IMR-90 (cell line): Measurements from ENCODE around the gene TCFL5. TPM values are rescaled to one million over a fixed set of nuclear protein-coding genes. Genes with fewer than 3 reads are reported as not detected.

Experiments used
- ATAC-seq: fragments of 200-7000 bp; cut with Tn5 transposase; 2 replicates; pipeline ENCODE4 v1.9.1; 2020; ENCODE audit warnings: low read depth, mild to moderate bottlenecking, moderate library complexity
- BruUV-seq: library from RNA; stranded (reverse); fragments of 400-500 nt; replicated peaks from 2 replicates; lab custom pipeline; 2021; lab: Mats Ljungman, UMichigan
- CTCF ChIA-PET: fragments of 300-600 bp; formaldehyde crosslinking; extraction: SDS; loops from one replicate; lab custom pipeline; 2021; ENCODE audit warnings: antibody characterized with exemption; lab: Yijun Ruan, JAX
- POLR2A ChIA-PET: fragments of 300-600 bp; sonication (Branson Sonifier 250); formaldehyde crosslinking; loops from one replicate; lab custom pipeline; 2022; ENCODE audit warnings: antibody characterized with exemption; ENCODE audit not compliant: unreplicated experiment; lab: Charles Lee
- DNase-seq: peaks from one replicate; pipeline ENCODE4 v3.0.0; 2013
- H2AFZ ChIP-seq: replicated peaks from 2 replicates; pipeline ENCODE3; 2013; ENCODE audit warnings: low read length, mild to moderate bottlenecking; ENCODE audit not compliant: poor library complexity
- H2AK5ac ChIP-seq: 2 replicates; pipeline ENCODE4 v1.6.1; 2013; ENCODE audit warnings: low read depth, low read length, inconsistent platforms
- H2AK9ac ChIP-seq: replicated peaks from 2 replicates; pipeline ENCODE3; 2013; ENCODE audit warnings: mild to moderate bottlenecking, low read depth, low read length, moderate library complexity; ENCODE audit not compliant: poor library complexity
- H2BK120ac ChIP-seq: 2 replicates; pipeline ENCODE4 v1.6.1; 2013; ENCODE audit warnings: low read depth, low read length, inconsistent platforms
- H2BK15ac ChIP-seq: 3 replicates; pipeline ENCODE4 v1.6.1; 2013; ENCODE audit warnings: low read depth, low read length, inconsistent platforms
- H2BK20ac ChIP-seq: 2 replicates; pipeline ENCODE4 v1.6.1; 2013; ENCODE audit warnings: low read depth, mild to moderate bottlenecking, inconsistent platforms, low read length, moderate library complexity
- H2BK5ac ChIP-seq: 2 replicates; pipeline ENCODE4 v1.6.1; 2013; ENCODE audit warnings: mild to moderate bottlenecking, low read depth, low read length, inconsistent platforms; ENCODE audit not compliant: poor library complexity, severe bottlenecking
- H3K14ac ChIP-seq: replicated peaks from 2 replicates; pipeline ENCODE4 v1.6.1; 2013; ENCODE audit warnings: low read depth, low read length, inconsistent platforms
- H3K18ac ChIP-seq: 2 replicates; pipeline ENCODE4 v1.6.1; 2013; ENCODE audit warnings: low read depth, low read length, control low read depth
- H3K23ac ChIP-seq: 2 replicates; pipeline ENCODE4 v1.6.1; 2013; ENCODE audit warnings: low read depth, low read length, inconsistent platforms
- H3K27ac ChIP-seq: 2 replicates; pipeline ENCODE4 v1.5.1; 2013; ENCODE audit warnings: mild to moderate bottlenecking, control low read depth, low read length; ENCODE audit not compliant: insufficient read depth
- H3K27me3 ChIP-seq: 2 replicates; pipeline ENCODE4 v1.6.1; 2013; ENCODE audit warnings: low read length; ENCODE audit not compliant: control insufficient read depth, insufficient read depth
- H3K36me3 ChIP-seq: 2 replicates; pipeline ENCODE4 v1.6.1; 2013; ENCODE audit warnings: low read length, mixed read lengths; ENCODE audit not compliant: control insufficient read depth, insufficient read depth
- H3K4ac ChIP-seq: 2 replicates; pipeline ENCODE4 v1.6.1; 2013; ENCODE audit warnings: low read depth, low read length, inconsistent platforms
- H3K4me1 ChIP-seq: 2 replicates; pipeline ENCODE4 v1.6.1; 2013; ENCODE audit warnings: low read length, mixed read lengths; ENCODE audit not compliant: control insufficient read depth, insufficient read depth
- H3K4me2 ChIP-seq: 2 replicates; pipeline ENCODE4 v1.6.1; 2013; ENCODE audit warnings: low read depth, mild to moderate bottlenecking, control low read depth, low read length, moderate library complexity
- H3K4me3 ChIP-seq: 2 replicates; pipeline ENCODE4 v1.5.1; 2013; ENCODE audit warnings: low read depth, mild to moderate bottlenecking, control low read depth, low read length, moderate library complexity; ENCODE audit not compliant: insufficient read depth
- H3K56ac ChIP-seq: 2 replicates; pipeline ENCODE4 v1.6.1; 2013; ENCODE audit warnings: low read length, inconsistent platforms; ENCODE audit not compliant: insufficient read depth; ENCODE audit errors: extremely low read depth
- H3K79me1 ChIP-seq, 2 experiments: 2 replicates each; pipeline ENCODE4 v1.6.1; 2013; ENCODE audit warnings: low read length in 2 of 2, inconsistent platforms in 1 of 2, low read depth in 1 of 2
- H3K9ac ChIP-seq: 2 replicates; pipeline ENCODE4 v1.6.1; 2013; ENCODE audit warnings: low read depth, low read length, control low read depth
- H3K9me1 ChIP-seq: 2 replicates; pipeline ENCODE4 v1.6.1; 2013; ENCODE audit warnings: low read length, inconsistent platforms; ENCODE audit not compliant: insufficient read depth
- H3K9me3 ChIP-seq: 2 replicates; pipeline ENCODE4 v1.6.1; 2013; ENCODE audit warnings: low read length; ENCODE audit not compliant: control insufficient read depth, insufficient read depth
- H4K20me1 ChIP-seq: 2 replicates; pipeline ENCODE4 v1.6.1; 2013; ENCODE audit warnings: low read length, inconsistent platforms; ENCODE audit not compliant: insufficient read depth
- H4K5ac ChIP-seq: 2 replicates; pipeline ENCODE4 v1.6.1; 2013; ENCODE audit warnings: mild to moderate bottlenecking, low read depth, low read length, control low read depth
- H4K8ac ChIP-seq, 2 experiments: 2 replicates each; pipeline ENCODE4 v1.6.1; 2013; ENCODE audit warnings: low read depth in 2 of 2, low read length in 2 of 2, control low read depth in 1 of 2, inconsistent platforms in 1 of 2
- H4K91ac ChIP-seq: 2 replicates; pipeline ENCODE4 v1.6.1; 2013; ENCODE audit warnings: low read depth, low read length, inconsistent platforms; ENCODE audit not compliant: insufficient read depth
- CTCF ChIP-seq: conservative IDR thresholded peaks from 2 replicates; pipeline ENCODE4 v1.5.1; 2012; ENCODE audit warnings: mild to moderate bottlenecking, low read depth, low read length, improper control_type of control experiment
- FOS ChIP-seq: fragments of 150-350 bp; IDR thresholded peaks from 2 replicates; pipeline ENCODE4 v1.6.1; 2016; ENCODE audit warnings: low read depth, low read length
- MAFK ChIP-seq: IDR thresholded peaks from 2 replicates; pipeline ENCODE4 v1.6.1; 2012; ENCODE audit warnings: low read depth, low read length, improper control_type of control experiment
- POLR2A ChIP-seq: IDR thresholded peaks from 2 replicates; pipeline ENCODE4 v1.6.1; 2012; ENCODE audit warnings: mild to moderate bottlenecking, low read depth, low read length
- RCOR1 ChIP-seq: IDR thresholded peaks from 2 replicates; pipeline ENCODE4 v1.6.1; 2012; ENCODE audit warnings: mild to moderate bottlenecking, low read length, improper control_type of control experiment; ENCODE audit not compliant: insufficient replicate concordance
- RFX5 ChIP-seq: IDR thresholded peaks from 2 replicates; pipeline ENCODE4 v1.8.0; 2012; ENCODE audit warnings: low read depth, mild to moderate bottlenecking, low read length, moderate library complexity
- WGBS, 2 experiments: methylation state at CpG; one replicate each; pipeline versions ENCODE4 v1.1.5 to v1.1.7; 2013; ENCODE audit warnings: missing lambda C conversion rate in 2 of 2; ENCODE audit not compliant: insufficient read length in 1 of 2; ENCODE audit errors: extremely low coverage in 2 of 2; 5-methylcytosine and 5-hydroxymethylcytosine counted together
- dilution Hi-C: fragments of 300-500 bp; cut with HindIII; formaldehyde crosslinking; loops from one replicate; pipeline ENCODE4 v1.14.3; 2018; ENCODE audit warnings: low sequenced_read_pairs; ENCODE audit not compliant: unreplicated experiment
- in situ Hi-C: fragments of 300-500 bp; cut with MboI; formaldehyde crosslinking; loops from 3 replicates; pipeline ENCODE4 v1.14.3; 2019; ENCODE audit warnings: low sequenced_read_pairs, inconsistent platforms, mixed read lengths
- intact Hi-C: fragments of 100-400 bp; cut with micrococcal nuclease; formaldehyde crosslinking; loops from 2 replicates; pipeline ENCODE4 v1.10.0; 2022
- polyA plus RNA-seq, 3 experiments: library from polyadenylated mRNA; depleted of rRNA; stranded (reverse); fragments of >200 nt; gene quantifications; 2 replicates each; pipeline ENCODE4 v1.2.3, GENCODE V29; 2012; ENCODE audit warnings: low replicate concordance in 1 of 3
- total RNA-seq: library from RNA; depleted of rRNA; stranded (reverse); fragments of >200 nt; gene quantifications from 2 replicates; pipeline ENCODE4 v1.2.3, GENCODE V29; 2012

The TCFL5 gene
- total and polyA plus RNA-seq, 2 of the 4 experiments (the other 2 are of a cell fraction): 6.0 to 8.2 TPM

- Histone ChIP-seq H4K20me1 (no peaks in the 10 kb centered on the region), H3K9me1 (no peaks in the 10 kb centered on the region), H2BK120ac (no peak overlapping the region), H4K5ac (no peak overlapping the region), H4K8ac (no peak overlapping the region), H2BK15ac (no peak overlapping the region), H3K27me3 (no peaks in the 10 kb centered on the region), H3K18ac (no peak overlapping the region), H3K14ac (no peak overlapping the region), H2BK20ac (no peak overlapping the region), H3K36me3 (no peaks in the 10 kb centered on the region), H2AFZ (no peak overlapping the region), H4K91ac (no peak overlapping the region), H3K4me3 (no peak overlapping the region), H3K9me3 (no peaks in the 10 kb centered on the region), H3K79me1 (no peaks in the 10 kb centered on the region), H3K56ac (no peak overlapping the region), H2AK9ac (no peak overlapping the region), H3K9ac (no peak overlapping the region), H2AK5ac (no peak overlapping the region), H3K23ac (no peak overlapping the region), H3K4ac (no peak overlapping the region), H3K27ac (no peak overlapping the region), H3K4me1 (no peaks in the 10 kb centered on the region), H3K4me2 (no peak overlapping the region), H2BK5ac (no peak overlapping the region)
- ATAC-seq (no peak), DNase-seq (no peak)
- dilution Hi-C loops (no loop called here), in situ Hi-C loops (no loop called here), intact Hi-C loops (no loop called here)
- no TSS peak for BruUV-seq
- TF ChIP-seq RFX5 (no peak), CTCF (no peak), FOS (no peak), MAFK (no peak), RCOR1 (no peak), POLR2A (no peak)
- ChIA-PET CTCF (no interaction called here), POLR2A (no interaction called here)
- 94% methylated on average over 11 of the region's 27 CpGs; no CpG with 5 or more reads in 1 of the 2 experiments for WGBS, 2 experiments
These were observed 35.5 kb downstream of the TCFL5 start for GRCh38 chr20:62825986-62826645.
